H9 (cell line): ENCODE measurements around the gene SP5. TPM values are rescaled to one million over a fixed set of nuclear protein-coding genes. Genes with fewer than 3 reads are reported as not detected.
A peak's percentile ranks its signal among the peaks of the same experiment; 100 is the strongest.

Experiments
- DNase-seq: peaks from one replicate; pipeline ENCODE4 v3.0.0-alpha.2; 2017
- H2AFZ ChIP-seq: one replicate; pipeline ENCODE4 v1.6.1; 2013; ENCODE audit warnings: mild to moderate bottlenecking, low read length, control low read depth, moderate library complexity
- H2AK5ac ChIP-seq: 2 replicates; pipeline ENCODE4 v1.6.1; 2013; ENCODE audit warnings: low read length, control low read depth, mixed read lengths; ENCODE audit not compliant: insufficient read length
- H2BK120ac ChIP-seq: one replicate; pipeline ENCODE4 v1.6.1; 2013; ENCODE audit warnings: low read depth, mild to moderate bottlenecking, low read length, control low read depth, inconsistent platforms; ENCODE audit not compliant: poor library complexity, severe bottlenecking
- H2BK12ac ChIP-seq: 2 replicates; pipeline ENCODE4 v1.6.1; 2013; ENCODE audit warnings: low read length, control low read depth, mixed read lengths, low read depth; ENCODE audit not compliant: insufficient read length
- H2BK15ac ChIP-seq: 2 replicates; pipeline ENCODE4 v1.6.1; 2013; ENCODE audit warnings: low read depth, low read length, control low read depth
- H2BK20ac ChIP-seq: one replicate; pipeline ENCODE4 v1.6.1; 2013; ENCODE audit warnings: low read depth, mild to moderate bottlenecking, low read length, control low read depth, inconsistent platforms; ENCODE audit not compliant: poor library complexity, severe bottlenecking
- H2BK5ac ChIP-seq: 2 replicates; pipeline ENCODE4 v1.6.1; 2013; ENCODE audit warnings: low read length, control low read depth, mixed read lengths; ENCODE audit not compliant: insufficient read length
- H3K14ac ChIP-seq: 2 replicates; pipeline ENCODE4 v1.6.1; 2013; ENCODE audit warnings: low read length, control low read depth; ENCODE audit not compliant: insufficient read depth
- H3K18ac ChIP-seq: 2 replicates; pipeline ENCODE4 v1.6.1; 2013; ENCODE audit warnings: low read depth, mild to moderate bottlenecking, mixed read lengths, low read length, control low read depth; ENCODE audit not compliant: insufficient read length
- H3K23ac ChIP-seq: 2 replicates; pipeline ENCODE4 v1.6.1; 2013; ENCODE audit warnings: low read length, control low read depth, mixed read lengths, low read depth; ENCODE audit not compliant: insufficient read length
- H3K23me2 ChIP-seq: 2 replicates; pipeline ENCODE4 v1.6.1; 2013; ENCODE audit warnings: low read depth, mild to moderate bottlenecking, mixed read lengths, low read length, control low read depth; ENCODE audit not compliant: insufficient read length, poor library complexity, severe bottlenecking
- H3K27ac ChIP-seq: 2 replicates; pipeline ENCODE4 v1.5.1; 2013; ENCODE audit warnings: low read length, control low read depth, mixed read lengths, low read depth; ENCODE audit not compliant: insufficient read length
- H3K27me3 ChIP-seq: 2 replicates; pipeline ENCODE4 v1.6.1; 2013; ENCODE audit warnings: low read length, control low read depth, inconsistent platforms; ENCODE audit not compliant: insufficient read depth
- H3K4ac ChIP-seq: 2 replicates; pipeline ENCODE4 v1.6.1; 2013; ENCODE audit warnings: low read depth, mild to moderate bottlenecking, control low read depth, inconsistent platforms, low read length, moderate library complexity
- H3K4me1 ChIP-seq: 2 replicates; pipeline ENCODE4 v1.6.1; 2013; ENCODE audit warnings: low read length, control low read depth, inconsistent platforms; ENCODE audit not compliant: insufficient read depth
- H3K4me2 ChIP-seq: 2 replicates; pipeline ENCODE4 v1.6.1; 2013; ENCODE audit warnings: low read length, control low read depth, mixed read lengths; ENCODE audit not compliant: insufficient read length, insufficient read depth
- H3K56ac ChIP-seq: 2 replicates; pipeline ENCODE4 v1.6.1; 2013; ENCODE audit warnings: low read depth, mild to moderate bottlenecking, mixed read lengths, low read length, control low read depth; ENCODE audit not compliant: insufficient read length
- H3K79me1 ChIP-seq: 2 replicates; pipeline ENCODE4 v1.6.1; 2013; ENCODE audit warnings: low read depth, mild to moderate bottlenecking, moderate library complexity, low read length, control low read depth, inconsistent platforms; ENCODE audit not compliant: insufficient read depth, poor library complexity, severe bottlenecking
- H3K79me2 ChIP-seq: 2 replicates; pipeline ENCODE4 v1.6.1; 2013; ENCODE audit warnings: low read length, control low read depth, inconsistent platforms; ENCODE audit not compliant: insufficient read depth
- H3K9ac ChIP-seq: 2 replicates; pipeline ENCODE4 v1.6.1; 2013; ENCODE audit warnings: low read length, control low read depth, mixed read lengths; ENCODE audit not compliant: insufficient read length; ENCODE audit errors: extremely low read depth
- H3K9me3 ChIP-seq: one replicate; pipeline ENCODE4 v1.6.1; 2013; ENCODE audit warnings: low read depth, low read length, inconsistent platforms; ENCODE audit not compliant: control insufficient read depth
- H3T11ph ChIP-seq: one replicate; pipeline ENCODE4 v1.6.1; 2013; ENCODE audit warnings: mild to moderate bottlenecking, low read length, control low read depth, inconsistent platforms
- H4K20me1 ChIP-seq: one replicate; pipeline ENCODE4 v1.6.1; 2013; ENCODE audit not compliant: control insufficient read depth, insufficient read length, insufficient read depth
- H4K5ac ChIP-seq: 2 replicates; pipeline ENCODE4 v1.6.1; 2013; ENCODE audit warnings: low read depth, mild to moderate bottlenecking, mixed read lengths, low read length, control low read depth; ENCODE audit not compliant: insufficient read length
- H4K8ac ChIP-seq: replicated peaks from 2 replicates; pipeline ENCODE4 v1.6.1; 2013; ENCODE audit warnings: low read length, control low read depth, mixed read lengths, low read depth; ENCODE audit not compliant: insufficient read length
- H4K91ac ChIP-seq: 2 replicates; pipeline ENCODE4 v1.6.1; 2013; ENCODE audit warnings: low read depth, mild to moderate bottlenecking, moderate library complexity, mixed read lengths, low read length, control low read depth; ENCODE audit not compliant: insufficient read length
- H3K27ac Mint-ChIP-seq, 3 experiments: 2 replicates in 2 of 3; 3 replicates in 1 of 3; pipeline ENCODE4 v1.8.0; 2020 to 2021; ENCODE audit warnings: mixed read lengths in 3 of 3, mild to moderate bottlenecking in 1 of 3, moderate library complexity in 1 of 3
- H3K27me3 Mint-ChIP-seq: 2 replicates; pipeline ENCODE4 v1.8.0; 2021; ENCODE audit warnings: low read depth, mild to moderate bottlenecking, moderate library complexity, mixed read lengths
- H3K36me3 Mint-ChIP-seq, 3 experiments: 2 replicates in 2 of 3; 3 replicates in 1 of 3; pipeline ENCODE4 v1.8.0; 2020 to 2021; ENCODE audit warnings: low read depth in 3 of 3, mixed read lengths in 3 of 3; ENCODE audit not compliant: insufficient read depth in 1 of 3
- H3K4me1 Mint-ChIP-seq, 2 experiments: 2 replicates each; pipeline ENCODE4 v1.8.0; 2020; ENCODE audit warnings: mixed read lengths in 2 of 2
- H3K4me3 Mint-ChIP-seq, 2 experiments: 2 replicates in 1 of 2; 3 replicates in 1 of 2; pipeline ENCODE4 v1.8.0; 2020 to 2021; ENCODE audit warnings: mild to moderate bottlenecking in 2 of 2, mixed read lengths in 2 of 2, moderate library complexity in 1 of 2
- H3K9me3 Mint-ChIP-seq, 2 experiments: 2 replicates in 1 of 2; 3 replicates in 1 of 2; pipeline ENCODE4 v1.8.0; 2020; ENCODE audit warnings: mild to moderate bottlenecking in 2 of 2, mixed read lengths in 2 of 2, moderate library complexity in 1 of 2
- CTCF ChIP-seq: fragments of 200-600 bp; sonication (generic); conservative IDR thresholded peaks from 3 replicates; pipeline ENCODE4 v1.8.0; 2021; ENCODE audit warnings: antibody characterized with exemption, mild to moderate bottlenecking
- WGBS: extraction: QIAGEN DNeasy Blood & Tissue Kit; methylation state at CpG from one replicate; pipeline ENCODE4 v1.1.7; 2013; ENCODE audit warnings: missing lambda C conversion rate, low lambda C conversion rate, mixed read lengths; ENCODE audit not compliant: insufficient read length; ENCODE audit errors: extremely low coverage; 5-methylcytosine and 5-hydroxymethylcytosine counted together
- total RNA-seq: library from RNA; stranded (reverse); gene quantifications from 2 replicates; pipeline ENCODE4 v1.2.1, GENCODE V29; 2021

Gene SP5
- total RNA-seq, 1 experiment from 2014 or later: 1.7 TPM

GRCh38 chr2:170713543-170714380 lies 1.4 kb upstream of the SP5 start:
- peaks cover 47 to 52% of the 10 kb centered on the region in 2 experiments for H3K4me1 Mint-ChIP-seq
- H3K79me2 ChIP-seq: no peaks in the 10 kb centered on the region
- no peak overlapping the region for H3K56ac ChIP-seq
- no peak overlapping the region for H3K18ac ChIP-seq
- peaks cover 0 to 4% (median 0%) of the 10 kb centered on the region in 3 experiments; a peak in 2 of 7 replicates for H3K36me3 Mint-ChIP-seq
- no peak overlapping the region for H2AK5ac ChIP-seq
- no peak overlapping the region for H3K9ac ChIP-seq
- DNase-seq: peak; percentile 50
- H4K8ac ChIP-seq: no peak overlapping the region
- peak overlapping the region; percentile 58 for H3K4me2 ChIP-seq
- H2BK20ac ChIP-seq: no peak overlapping the region
- no peak overlapping the region for H2BK5ac ChIP-seq
- no peak overlapping the region for H2BK15ac ChIP-seq
- WGBS: no CpG with 5 or more reads among the region's 76 CpGs
- H3K4me3 Mint-ChIP-seq: peak overlapping the region; percentile 38 to 70; a peak in 4 of 5 replicates
- H3K27ac ChIP-seq: no peak overlapping the region
- H3K27me3 ChIP-seq: peaks cover 72% of the 10 kb centered on the region
- no peak overlapping the region for H3K27ac Mint-ChIP-seq
- H2BK12ac ChIP-seq: no peak overlapping the region
- H3T11ph ChIP-seq: no peak overlapping the region
- TF ChIP-seq CTCF: no peak
- H3K14ac ChIP-seq: no peak overlapping the region
- H2BK120ac ChIP-seq: no peak overlapping the region
- no peaks in the 10 kb centered on the region for H4K20me1 ChIP-seq
- H3K4ac ChIP-seq: no peak overlapping the region
- H3K23ac ChIP-seq: no peak overlapping the region
- H3K9me3 ChIP-seq: no peaks in the 10 kb centered on the region
- no peak overlapping the region for H4K91ac ChIP-seq
- H3K23me2 ChIP-seq: peaks cover 10% of the 10 kb centered on the region
- H3K79me1 ChIP-seq: no peaks in the 10 kb centered on the region
- no peaks in the 10 kb centered on the region; the same call in 1 of the 2 replicates for H3K4me1 ChIP-seq
- H3K27me3 Mint-ChIP-seq: peaks cover 98% of the 10 kb centered on the region
- H2AFZ ChIP-seq: no peak overlapping the region
- H4K5ac ChIP-seq: no peak overlapping the region
- peaks cover 2 to 21% of the 10 kb centered on the region in 2 experiments; a peak in 4 of 5 replicates for H3K9me3 Mint-ChIP-seq
